ENCODE measurements around the gene VAV3. TPM values are rescaled to one million over a fixed set of nuclear protein-coding genes. Genes with fewer than 3 reads are reported as not detected.

The VAV3 gene
- total and polyA plus RNA-seq, 12 donors = 0.72 to 3.4 (median 1.9) TPM

DNA sequence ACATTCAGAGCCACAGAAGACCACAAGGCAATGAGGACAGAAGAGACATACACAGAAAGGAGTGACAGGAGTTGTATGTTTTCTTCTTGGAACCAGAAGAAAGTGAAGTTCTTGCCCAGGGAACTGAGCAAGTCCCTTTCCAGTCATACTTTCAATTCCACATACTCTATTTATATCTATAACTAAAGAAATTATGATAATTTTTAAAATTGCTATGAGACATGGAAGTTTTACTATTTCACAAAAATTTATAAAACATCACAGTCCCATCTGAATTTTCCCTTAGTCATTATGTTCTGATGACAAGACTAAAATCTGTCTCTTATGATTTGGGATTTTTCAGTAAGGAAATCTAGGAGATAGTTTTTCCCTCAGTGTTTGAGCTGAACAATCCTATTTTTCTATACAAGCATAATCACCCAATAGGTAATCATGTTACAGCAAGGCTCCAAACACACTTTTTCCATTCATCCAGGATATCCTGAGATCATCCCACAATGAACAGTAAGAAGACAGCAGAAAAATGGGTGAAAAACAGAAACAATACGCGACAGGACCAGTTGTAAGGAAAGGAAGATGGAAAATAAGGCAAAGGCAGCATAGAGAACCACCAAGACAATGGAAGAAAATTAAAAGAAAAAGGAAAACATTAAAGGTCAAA is 154.6 kb downstream of the VAV3 start:
- ATAC-seq = no peak
- TF ChIP-seq, protein P1, sequence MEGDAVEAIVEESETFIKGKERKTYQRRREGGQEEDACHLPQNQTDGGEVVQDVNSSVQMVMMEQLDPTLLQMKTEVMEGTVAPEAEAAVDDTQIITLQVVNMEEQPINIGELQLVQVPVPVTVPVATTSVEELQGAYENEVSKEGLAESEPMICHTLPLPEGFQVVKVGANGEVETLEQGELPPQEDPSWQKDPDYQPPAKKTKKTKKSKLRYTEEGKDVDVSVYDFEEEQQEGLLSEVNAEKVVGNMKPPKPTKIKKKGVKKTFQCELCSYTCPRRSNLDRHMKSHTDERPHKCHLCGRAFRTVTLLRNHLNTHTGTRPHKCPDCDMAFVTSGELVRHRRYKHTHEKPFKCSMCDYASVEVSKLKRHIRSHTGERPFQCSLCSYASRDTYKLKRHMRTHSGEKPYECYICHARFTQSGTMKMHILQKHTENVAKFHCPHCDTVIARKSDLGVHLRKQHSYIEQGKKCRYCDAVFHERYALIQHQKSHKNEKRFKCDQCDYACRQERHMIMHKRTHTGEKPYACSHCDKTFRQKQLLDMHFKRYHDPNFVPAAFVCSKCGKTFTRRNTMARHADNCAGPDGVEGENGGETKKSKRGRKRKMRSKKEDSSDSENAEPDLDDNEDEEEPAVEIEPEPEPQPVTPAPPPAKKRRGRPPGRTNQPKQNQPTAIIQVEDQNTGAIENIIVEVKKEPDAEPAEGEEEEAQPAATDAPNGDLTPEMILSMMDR (IDR thresholded peaks at IDR 0.05) = no peak
- no peaks in the 10 kb centered on the region for H3K27me3 ChIP-seq
- H3K9me3 ChIP-seq = no peaks in the 10 kb centered on the region
- WGBS, 2 donors = 88 to 95% methylated on average over 2 of the region's 2 CpGs
- no peaks in the 10 kb centered on the region for H3K36me3 ChIP-seq
- peaks cover 0 to 7% (median 0%) of the 10 kb centered on the region in 9 donors for H3K4me1 ChIP-seq
- no peak overlapping the region for H3K4me3 ChIP-seq
- intact Hi-C loops (cut with DNase I) = no loop called here
- no peak overlapping the region for H3K27ac ChIP-seq
- DNase-seq = no peak

DNA sequence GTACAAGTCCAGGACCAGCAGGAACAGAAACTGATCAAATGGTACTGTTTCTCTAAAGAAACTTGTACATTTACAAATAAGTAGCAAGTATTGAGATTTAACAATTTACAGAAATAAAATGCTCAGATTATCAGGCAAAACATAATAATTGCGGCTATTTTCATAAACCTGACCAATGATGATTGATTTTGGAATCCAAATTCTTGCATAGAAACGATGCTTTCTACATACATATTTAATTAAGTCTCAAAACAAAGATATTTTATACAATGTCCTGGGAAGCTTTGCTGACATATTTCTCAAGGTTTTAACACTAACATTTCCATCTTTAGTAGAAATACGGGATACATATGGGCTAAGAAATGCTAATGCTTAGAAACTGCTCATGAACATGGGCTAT is 157.1 kb downstream of the VAV3 start:
- DNase-seq (no peak), ATAC-seq (no peak)
- WGBS, 2 donors = 94 to 96% methylated on average over 3 of the region's 3 CpGs
- Histone ChIP-seq H3K27me3 (no peaks in the 10 kb centered on the region), H3K9me3 (no peaks in the 10 kb centered on the region), H3K36me3 (no peaks in the 10 kb centered on the region), H3K27ac (no peak overlapping the region), H3K4me1 (peaks cover 0 to 25% (median 0%) of the 10 kb centered on the region in 9 donors), H3K4me3 (no peak overlapping the region)
- intact Hi-C loops (cut with DNase I) = no loop called here
- TF ChIP-seq, protein P1 (IDR thresholded peaks at IDR 0.05) = no peak

DNA sequence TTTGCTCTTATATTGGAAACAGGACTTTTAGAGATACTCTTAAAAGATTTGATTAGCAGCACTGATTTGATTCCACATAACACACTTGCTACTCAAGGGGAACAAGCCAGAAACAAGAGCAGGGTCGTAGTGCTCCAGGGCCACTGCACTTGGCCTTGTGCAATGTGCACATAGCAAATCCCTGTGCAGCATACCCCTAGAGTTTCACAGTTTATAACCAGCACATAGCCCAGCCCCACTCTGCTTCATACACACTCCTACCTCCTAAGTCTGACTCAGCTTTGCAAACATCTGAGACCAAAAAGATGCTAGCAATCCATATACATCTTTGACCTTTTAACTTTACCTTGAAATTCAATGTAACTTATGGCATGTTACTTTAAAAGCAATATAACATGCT is 157.6 kb downstream of the VAV3 start:
- Histone ChIP-seq H3K4me3 (no peak overlapping the region), H3K9me3 (no peaks in the 10 kb centered on the region), H3K27ac (no peak overlapping the region), H3K4me1 (peaks cover 0 to 25% (median 0%) of the 10 kb centered on the region in 9 donors), H3K27me3 (no peaks in the 10 kb centered on the region), H3K36me3 (no peaks in the 10 kb centered on the region)
- intact Hi-C loops (cut with DNase I) = no loop called here
- 76 to 82% methylated on average over 1 of the region's 1 CpG for WGBS, 2 donors
- no peak for ATAC-seq
- TF ChIP-seq, protein P1 (IDR thresholded peaks at IDR 0.05) = no peak
- DNase-seq = no peak

GRCh38 chr1:107806902-107807301 is 158.1 kb downstream of the VAV3 start:
- Histone ChIP-seq H3K4me3 (no peak overlapping the region), H3K36me3 (no peaks in the 10 kb centered on the region), H3K27me3 (no peaks in the 10 kb centered on the region), H3K4me1 (peaks cover 0 to 25% (median 0%) of the 10 kb centered on the region in 9 donors), H3K27ac (no peak overlapping the region), H3K9me3 (no peaks in the 10 kb centered on the region)
- intact Hi-C loops (cut with DNase I) = no loop called here
- TF ChIP-seq, protein P1 (IDR thresholded peaks at IDR 0.05) = no peak
- ATAC-seq = no peak
- no peak for DNase-seq
- WGBS, 2 donors = 92 to 93% methylated on average over 4 of the region's 4 CpGs
